Right lobe of liver (tissue), 4 donors: ENCODE results near the gene EPB41L3.

Experiments
- POLR2A ChIP-seq: fragments of 450-650 bp; IDR thresholded peaks from one replicate; pipeline ENCODE4 v1.6.1; 2017; ENCODE audit warnings: antibody characterized with exemption, mild to moderate bottlenecking
- TF ChIP-seq, protein P1 (sequence below), 4 donors: fragments of 200-600 bp in 3 of 4; fragments of 450-650 bp in 1 of 4; IDR thresholded peaks; one replicate each; pipeline versions ENCODE4 v1.5.1 to v1.8.0; 2016 to 2022; ENCODE audit warnings: antibody characterized with exemption in 4 of 4, mild to moderate bottlenecking in 2 of 4
- donor health status: DM: no; HTN: no; CAD: no.
- donor health status: DM: no; HTN: no; CAD: no.
- donor health status: DM: no; HTN: yes; CAD: no.

DNA sequence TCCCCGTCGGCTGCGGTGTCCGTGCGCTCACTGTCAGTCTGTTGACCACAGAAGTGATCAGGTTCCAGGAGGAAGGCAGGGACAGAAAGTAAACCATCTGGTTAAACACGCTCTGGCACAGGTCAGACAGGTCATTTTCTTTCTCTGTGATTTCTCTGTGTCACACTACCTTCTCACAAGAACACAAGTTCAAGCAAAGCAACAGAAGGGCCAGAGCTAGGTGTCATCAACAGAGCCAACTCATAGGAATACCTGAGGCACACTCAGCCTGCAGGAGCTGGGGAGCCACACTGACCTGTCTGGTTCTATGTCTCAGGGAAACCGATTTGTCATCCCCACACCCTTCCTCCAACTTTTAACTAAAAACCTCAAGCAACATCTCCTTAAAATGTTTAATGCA lies 133.2 kb downstream of the EPB41L3 start:
- TF ChIP-seq, protein P1, sequence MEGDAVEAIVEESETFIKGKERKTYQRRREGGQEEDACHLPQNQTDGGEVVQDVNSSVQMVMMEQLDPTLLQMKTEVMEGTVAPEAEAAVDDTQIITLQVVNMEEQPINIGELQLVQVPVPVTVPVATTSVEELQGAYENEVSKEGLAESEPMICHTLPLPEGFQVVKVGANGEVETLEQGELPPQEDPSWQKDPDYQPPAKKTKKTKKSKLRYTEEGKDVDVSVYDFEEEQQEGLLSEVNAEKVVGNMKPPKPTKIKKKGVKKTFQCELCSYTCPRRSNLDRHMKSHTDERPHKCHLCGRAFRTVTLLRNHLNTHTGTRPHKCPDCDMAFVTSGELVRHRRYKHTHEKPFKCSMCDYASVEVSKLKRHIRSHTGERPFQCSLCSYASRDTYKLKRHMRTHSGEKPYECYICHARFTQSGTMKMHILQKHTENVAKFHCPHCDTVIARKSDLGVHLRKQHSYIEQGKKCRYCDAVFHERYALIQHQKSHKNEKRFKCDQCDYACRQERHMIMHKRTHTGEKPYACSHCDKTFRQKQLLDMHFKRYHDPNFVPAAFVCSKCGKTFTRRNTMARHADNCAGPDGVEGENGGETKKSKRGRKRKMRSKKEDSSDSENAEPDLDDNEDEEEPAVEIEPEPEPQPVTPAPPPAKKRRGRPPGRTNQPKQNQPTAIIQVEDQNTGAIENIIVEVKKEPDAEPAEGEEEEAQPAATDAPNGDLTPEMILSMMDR (IDR thresholded peaks at IDR 0.05): no peak
- TF ChIP-seq POLR2A: no peak
